ENCODE data around the gene IGF2BP3.
A peak's percentile ranks its signal among the peaks of the same experiment; 100 is the strongest.

Gene IGF2BP3

DNA sequence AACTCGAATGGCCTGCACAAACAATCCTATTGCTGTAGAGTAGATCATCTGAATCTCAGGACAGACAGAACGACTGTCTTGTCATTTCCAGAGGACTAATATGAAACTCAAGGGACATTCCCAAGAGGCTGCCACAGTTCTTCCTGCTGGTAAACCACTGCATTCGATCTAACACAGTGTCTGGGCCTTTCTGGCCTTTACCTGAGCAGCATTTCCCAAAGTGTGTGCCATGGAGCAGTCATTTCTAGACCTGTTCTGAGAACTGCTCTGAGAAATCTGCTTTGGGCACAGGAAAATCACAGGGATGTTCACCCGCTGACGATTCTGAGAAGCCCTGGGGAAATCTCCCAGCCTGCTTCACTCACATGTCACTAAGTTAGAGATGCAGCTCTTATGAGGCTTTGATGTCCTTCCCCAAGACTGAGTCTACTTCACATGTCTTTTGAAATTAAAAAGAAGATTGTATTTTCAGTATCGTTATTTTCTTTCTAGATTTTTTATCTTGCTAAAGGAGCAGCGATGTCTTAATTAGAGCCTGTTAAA is 205.3 kb downstream of the IGF2BP3 start:
- no peak for DNase-seq (ENCODE audit: low read depth in 2 of 2)

GRCh38 chr7:23261843-23262452 is 208.3 kb downstream of the IGF2BP3 start:
- peak; percentile 37 to 44 for DNase-seq (ENCODE audit: low read depth in 2 of 2)

GRCh38 chr7:23260371-23260770 is 209.9 kb downstream of the IGF2BP3 start:
- no peak for DNase-seq (ENCODE audit: low read depth in 2 of 2)

Data from stimulated activated CD4-positive, alpha-beta T cell treated with anti-CD3 and anti-CD28 coated beads, Interleukin-1b, Interleukin-23, amount 100 ng/mL, for 4 hours (primary cell).